A549 (cell line): Measurements from ENCODE around the gene SSH2.

ENCODE experiments used
- CTCF ChIP-seq: fragments of >200 bp; sonication (Bioruptor Twin); formaldehyde crosslinking; IDR thresholded peaks from 3 replicates; pipeline ENCODE4 v1.5.1; 2016
- HDAC2 ChIP-seq: fragments of 200-600 bp; sonication (generic); IDR thresholded peaks from 2 replicates; pipeline ENCODE4 v1.6.1; 2016
- MAX ChIP-seq: IDR thresholded peaks from 2 replicates; pipeline ENCODE4 v1.6.1; 2012
- POLR2A ChIP-seq: IDR thresholded peaks from 2 replicates; pipeline ENCODE4 v1.6.1; 2012; ENCODE audit warnings: mild to moderate bottlenecking, low read length
- POLR2AphosphoS2 ChIP-seq: conservative IDR thresholded peaks from 2 replicates; pipeline ENCODE4 v1.6.1; 2012; ENCODE audit warnings: low read length, improper control_type of control experiment, inconsistent platforms
- RAD21 ChIP-seq, 2 experiments: fragments of >200 bp in 1 of 2; sonication (Bioruptor Twin) in 1 of 2; formaldehyde crosslinking in 1 of 2; IDR thresholded peaks in 1 of 2; conservative IDR thresholded peaks in 1 of 2; 2 replicates in 1 of 2; 3 replicates in 1 of 2; pipeline ENCODE4 v1.6.1; 2012 to 2018; ENCODE audit warnings: inconsistent platforms in 1 of 2
- USF2 ChIP-seq: fragments of 450-650 bp; IDR thresholded peaks from 2 replicates; pipeline ENCODE4 v1.6.1; 2014; ENCODE audit warnings: antibody characterized with exemption

- TF ChIP-seq CTCF (no peak), POLR2A (no peak), USF2 (no peak), HDAC2 (no peak), POLR2AphosphoS2 (no peak), RAD21 (conservative IDR thresholded peaks at IDR 0.05 in 1 of 2, IDR thresholded peaks at IDR 0.05 in 1 of 2) (no peak), MAX (no peak)
These were observed 201.5 kb downstream of the SSH2 start for GRCh38 chr17:29728490-29728889.
